ENCODE measurements around the gene MARCHF2.

GRCh38 chr19:8482696-8483095 is 69.6 kb downstream of the MARCHF2 start:
- TF ChIP-seq EZH2 (IDR thresholded peaks at IDR 0.05; ENCODE audit: insufficient read depth, low read length) (no peak), CTCF (IDR thresholded peaks at IDR 0.05; ENCODE audit: insufficient read depth, low read depth, low read length) (no peak)

Measured in astrocyte (in vitro differentiated cells and primary cell).